C4-2B (cell line): ENCODE results near the gene DESI1.

Experiments used
- ZFX ChIP-seq: fragments of 450-650 bp; IDR thresholded peaks from 2 replicates; pipeline ENCODE4 v1.6.1; 2017
- TF ChIP-seq, protein P1 (sequence below): fragments of 450-650 bp; conservative IDR thresholded peaks from 2 replicates; pipeline ENCODE4 v1.5.1; 2017; ENCODE audit warnings: mild to moderate bottlenecking

DNA sequence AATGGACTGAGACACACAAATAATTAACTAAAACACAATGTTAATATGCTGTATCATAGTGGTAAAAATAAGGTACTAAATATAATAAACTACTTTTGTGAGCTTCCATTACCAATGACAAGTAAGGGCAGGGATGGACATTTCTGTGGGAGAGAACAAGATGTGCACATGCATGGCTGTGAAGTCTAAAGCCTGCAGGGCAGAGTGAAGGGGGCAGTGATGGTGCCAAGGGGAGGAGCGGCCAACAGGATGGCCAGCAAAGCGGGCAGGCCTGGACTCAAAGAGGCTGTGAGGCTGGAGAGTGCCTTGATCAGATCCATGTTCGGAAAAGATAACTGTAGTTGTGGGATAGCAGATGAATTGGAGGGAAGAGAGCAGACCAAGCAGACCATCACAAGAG, 12.5 kb downstream of the DESI1 start:
- TF ChIP-seq, protein P1, sequence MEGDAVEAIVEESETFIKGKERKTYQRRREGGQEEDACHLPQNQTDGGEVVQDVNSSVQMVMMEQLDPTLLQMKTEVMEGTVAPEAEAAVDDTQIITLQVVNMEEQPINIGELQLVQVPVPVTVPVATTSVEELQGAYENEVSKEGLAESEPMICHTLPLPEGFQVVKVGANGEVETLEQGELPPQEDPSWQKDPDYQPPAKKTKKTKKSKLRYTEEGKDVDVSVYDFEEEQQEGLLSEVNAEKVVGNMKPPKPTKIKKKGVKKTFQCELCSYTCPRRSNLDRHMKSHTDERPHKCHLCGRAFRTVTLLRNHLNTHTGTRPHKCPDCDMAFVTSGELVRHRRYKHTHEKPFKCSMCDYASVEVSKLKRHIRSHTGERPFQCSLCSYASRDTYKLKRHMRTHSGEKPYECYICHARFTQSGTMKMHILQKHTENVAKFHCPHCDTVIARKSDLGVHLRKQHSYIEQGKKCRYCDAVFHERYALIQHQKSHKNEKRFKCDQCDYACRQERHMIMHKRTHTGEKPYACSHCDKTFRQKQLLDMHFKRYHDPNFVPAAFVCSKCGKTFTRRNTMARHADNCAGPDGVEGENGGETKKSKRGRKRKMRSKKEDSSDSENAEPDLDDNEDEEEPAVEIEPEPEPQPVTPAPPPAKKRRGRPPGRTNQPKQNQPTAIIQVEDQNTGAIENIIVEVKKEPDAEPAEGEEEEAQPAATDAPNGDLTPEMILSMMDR: no peak
- TF ChIP-seq ZFX: no peak
